Thyroid gland (tissue), 4 donors: Measurements from ENCODE around the gene NFU1.

ENCODE experiments used
- CTCF ChIP-seq, 6 experiments: fragments of 200-600 bp in 3 of 6; fragments of 450-650 bp in 3 of 6; sonication (generic) in 3 of 6; IDR thresholded peaks; one replicate each; pipeline ENCODE4 v1.5.1; 2016 to 2019; ENCODE audit warnings: antibody characterized with exemption in 6 of 6, mild to moderate bottlenecking in 2 of 6, inconsistent platforms in 1 of 6, moderate library complexity in 1 of 6
- POLR2A ChIP-seq, 2 donors: fragments of 450-650 bp; IDR thresholded peaks; one replicate each; pipeline ENCODE4 v1.6.1; 2017; ENCODE audit warnings: antibody characterized with exemption in 2 of 2, mild to moderate bottlenecking in 2 of 2, moderate library complexity in 1 of 2

GRCh38 chr2:69436938-69437750 is at the start of gene NFU1:
- peak; percentile 51 to 95 for TF ChIP-seq POLR2A (IDR thresholded peaks at IDR 0.05)
- TF ChIP-seq CTCF (IDR thresholded peaks at IDR 0.05): peak; percentile 43 to 78 (median 55)
